GM19351 (cell line): ENCODE measurements around the gene NFIA.

Experiments
- ATAC-seq: cut with Tn5 transposase; IDR thresholded peaks from one replicate; pipeline ENCODE4 v1.9.1; 2021; ENCODE audit warnings: mild to moderate bottlenecking, moderate library complexity; ENCODE audit not compliant: unreplicated experiment

NFIA gene

GRCh38 chr1:61318319-61319125, 236.2 kb downstream of the NFIA start:
- peak; percentile 99 for ATAC-seq

- no peak for ATAC-seq
Measured at GRCh38 chr1:61320575-61320974, 238.2 kb downstream of the NFIA start.

GRCh38 chr1:61322008-61322744, 239.8 kb downstream of the NFIA start:
- no peak for ATAC-seq

- no peak for ATAC-seq
Measured at GRCh38 chr1:61322769-61323168, 240.4 kb downstream of the NFIA start.

- ATAC-seq, result no peak
Measured at GRCh38 chr1:61323681-61324328, 241.4 kb downstream of the NFIA start.

GRCh38 chr1:61326713-61327112, 244.4 kb downstream of the NFIA start:
- no peak for ATAC-seq

GRCh38 chr1:61327436-61327835, 245.1 kb downstream of the NFIA start:
- ATAC-seq, result no peak

GRCh38 chr1:61329556-61329955, 247.2 kb downstream of the NFIA start:
- ATAC-seq, result no peak

GRCh38 chr1:61330018-61330417, 247.7 kb downstream of the NFIA start:
- no peak for ATAC-seq

- no peak for ATAC-seq
Measured at GRCh38 chr1:61330571-61330970, 248.2 kb downstream of the NFIA start.

GRCh38 chr1:61332196-61332753, 249.9 kb downstream of the NFIA start:
- peak; percentile 98 for ATAC-seq

GRCh38 chr1:61332796-61333195, 250.4 kb downstream of the NFIA start:
- peak; percentile 22 for ATAC-seq

GRCh38 chr1:61334718-61335589, 252.6 kb downstream of the NFIA start:
- no peak for ATAC-seq

- ATAC-seq, result no peak
Measured at GRCh38 chr1:61337037-61337436, 254.7 kb downstream of the NFIA start.

GRCh38 chr1:61337441-61337951, 255.1 kb downstream of the NFIA start:
- no peak for ATAC-seq

GRCh38 chr1:61337981-61338848, 255.9 kb downstream of the NFIA start:
- no peak for ATAC-seq

- ATAC-seq, result no peak
Measured at GRCh38 chr1:61338899-61339298, 256.5 kb downstream of the NFIA start.

GRCh38 chr1:61341426-61341825, 259.1 kb downstream of the NFIA start:
- no peak for ATAC-seq

- no peak for ATAC-seq
Measured at GRCh38 chr1:61343734-61344420, 261.5 kb downstream of the NFIA start.
